Vagina (tissue), 2 donors: ENCODE results near the gene LXN. TPM values are rescaled to one million over a fixed set of nuclear protein-coding genes. Genes with fewer than 3 reads are reported as not detected.

Source experiments
- DNase-seq, 2 donors: peaks; one replicate each; pipeline ENCODE4 v3.0.0-alpha.2; 2017; ENCODE audit errors: extremely low spot score in 2 of 2
- H3K27ac ChIP-seq: fragments of 200-600 bp; sonication (generic); one replicate; pipeline ENCODE4 v1.5.1; 2019
- H3K27me3 ChIP-seq: fragments of 200-600 bp; sonication (generic); one replicate; pipeline ENCODE4 v1.5.1; 2019
- H3K36me3 ChIP-seq, 2 donors: fragments of 200-600 bp; sonication (generic); one replicate each; pipeline ENCODE4 v1.5.1; 2017 to 2019
- H3K4me1 ChIP-seq: fragments of 200-600 bp; sonication (generic); one replicate; pipeline ENCODE4 v1.5.1; 2019
- H3K4me3 ChIP-seq, 2 donors: fragments of 200-600 bp; sonication (generic); 1 replicate in 1 of 2; 2 replicates in 1 of 2; pipeline ENCODE4 v1.5.1; 2016 to 2019
- H3K9me3 ChIP-seq: fragments of 200-600 bp; sonication (generic); one replicate; pipeline ENCODE4 v1.5.1; 2019
- POLR2A ChIP-seq, 2 donors: fragments of 450-650 bp; IDR thresholded peaks; one replicate each; pipeline ENCODE4 v1.6.1; 2017; ENCODE audit warnings: antibody characterized with exemption in 2 of 2, mild to moderate bottlenecking in 2 of 2, moderate library complexity in 2 of 2
- POLR2AphosphoS5 ChIP-seq, 2 donors: sonication (generic); formaldehyde crosslinking; IDR thresholded peaks; one replicate each; pipeline ENCODE4 v1.9.0; 2017; ENCODE audit warnings: antibody characterized with exemption in 2 of 2, mild to moderate bottlenecking in 2 of 2, low read depth in 1 of 2; ENCODE audit not compliant: insufficient read depth in 1 of 2
- intact Hi-C: fragments of 100-400 bp; cut with DNase I; formaldehyde crosslinking; loops from one replicate; pipeline ENCODE4 v1.15.1; 2023
- total RNA-seq: library from RNA; depleted of rRNA; stranded (reverse); fragments of >200 nt; gene quantifications from one replicate; pipeline ENCODE4 v1.2.3, GENCODE V29; 2016
- TF ChIP-seq, protein P1 (sequence below), 3 experiments: fragments of 450-650 bp in 2 of 3; fragments of 200-600 bp in 1 of 3; sonication (generic) in 1 of 3; IDR thresholded peaks; one replicate each; pipeline ENCODE4 v1.5.1; 2017 to 2019; ENCODE audit warnings: antibody characterized with exemption in 3 of 3, mild to moderate bottlenecking in 2 of 3, moderate library complexity in 2 of 3

The LXN gene
- total RNA-seq, 1 donor from 2014 or later = 22.6 TPM

DNA sequence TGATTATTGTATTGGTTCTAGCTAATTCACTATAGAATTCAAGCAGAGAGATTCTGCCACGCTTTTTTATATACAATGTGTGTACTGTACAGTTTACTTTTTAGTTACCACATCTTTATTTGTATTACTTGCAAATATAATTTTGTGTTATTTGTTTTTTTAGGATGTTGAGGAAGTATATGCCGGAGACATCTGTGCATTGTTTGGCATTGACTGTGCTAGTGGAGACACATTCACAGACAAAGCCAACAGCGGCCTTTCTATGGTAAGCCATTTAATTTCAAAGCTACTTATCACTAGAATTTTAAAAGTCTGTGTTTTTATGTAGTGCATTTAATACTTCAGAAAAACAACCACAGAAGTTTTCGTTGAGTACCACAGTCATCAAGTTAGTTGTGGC, 11.7 kb downstream of the LXN start:
- Histone ChIP-seq H3K9me3 (no peaks in the 10 kb centered on the region), H3K4me1 (no peaks in the 10 kb centered on the region), H3K27me3 (no peaks in the 10 kb centered on the region), H3K27ac (no peak overlapping the region), H3K4me3 (no peak overlapping the region), H3K36me3 (peaks cover 0 to 49% of the 10 kb centered on the region in 2 donors)
- intact Hi-C loops = loop anchor here (10.0 kb wide), 1 partner anchor 144 kb away; the partner anchor contains the start of gene MFSD1
- TF ChIP-seq, protein P1, sequence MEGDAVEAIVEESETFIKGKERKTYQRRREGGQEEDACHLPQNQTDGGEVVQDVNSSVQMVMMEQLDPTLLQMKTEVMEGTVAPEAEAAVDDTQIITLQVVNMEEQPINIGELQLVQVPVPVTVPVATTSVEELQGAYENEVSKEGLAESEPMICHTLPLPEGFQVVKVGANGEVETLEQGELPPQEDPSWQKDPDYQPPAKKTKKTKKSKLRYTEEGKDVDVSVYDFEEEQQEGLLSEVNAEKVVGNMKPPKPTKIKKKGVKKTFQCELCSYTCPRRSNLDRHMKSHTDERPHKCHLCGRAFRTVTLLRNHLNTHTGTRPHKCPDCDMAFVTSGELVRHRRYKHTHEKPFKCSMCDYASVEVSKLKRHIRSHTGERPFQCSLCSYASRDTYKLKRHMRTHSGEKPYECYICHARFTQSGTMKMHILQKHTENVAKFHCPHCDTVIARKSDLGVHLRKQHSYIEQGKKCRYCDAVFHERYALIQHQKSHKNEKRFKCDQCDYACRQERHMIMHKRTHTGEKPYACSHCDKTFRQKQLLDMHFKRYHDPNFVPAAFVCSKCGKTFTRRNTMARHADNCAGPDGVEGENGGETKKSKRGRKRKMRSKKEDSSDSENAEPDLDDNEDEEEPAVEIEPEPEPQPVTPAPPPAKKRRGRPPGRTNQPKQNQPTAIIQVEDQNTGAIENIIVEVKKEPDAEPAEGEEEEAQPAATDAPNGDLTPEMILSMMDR (IDR thresholded peaks at IDR 0.05) = no peak
- TF ChIP-seq POLR2AphosphoS5 (IDR thresholded peaks at IDR 0.05; ENCODE audit: insufficient read depth in 1 of 2, low read depth in 1 of 2) = no peak
- no peak for DNase-seq

DNA sequence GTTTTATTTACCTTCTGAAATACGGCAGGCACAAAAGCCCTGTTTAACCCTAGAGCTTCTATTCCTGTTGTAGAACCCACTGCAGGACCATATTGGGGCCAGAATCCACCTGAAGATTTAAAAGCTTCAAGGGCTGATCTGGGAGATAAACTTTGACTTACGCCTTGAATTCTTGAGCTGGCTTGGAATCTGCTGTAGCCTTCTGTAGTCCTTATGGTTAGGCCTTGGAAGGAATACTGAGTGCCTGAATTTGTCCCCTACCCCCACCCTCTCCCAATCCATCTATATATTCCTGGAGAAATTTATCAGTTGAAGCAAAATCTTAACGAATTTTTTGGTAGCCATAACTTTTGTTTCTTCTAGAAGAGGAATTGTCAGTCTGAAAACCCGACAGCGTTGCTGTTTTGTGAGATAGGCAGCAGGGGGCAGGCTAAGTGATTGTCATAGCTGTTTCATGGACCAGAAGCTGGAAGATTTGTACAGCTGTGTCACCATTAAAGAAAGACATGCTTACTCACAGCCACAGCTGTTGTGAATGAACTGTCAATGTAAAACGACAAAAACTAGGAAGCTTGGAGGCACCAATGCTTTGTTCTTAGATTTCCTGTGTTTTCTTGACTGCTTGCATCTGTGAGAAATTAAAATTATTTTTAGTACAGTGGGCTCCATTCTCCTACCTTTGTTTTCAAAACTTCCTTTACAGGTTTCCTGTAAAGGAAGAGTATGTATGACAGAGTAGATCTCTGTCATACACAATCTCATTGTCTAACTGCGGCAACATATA, 12.8 kb downstream of the LXN start:
- Histone ChIP-seq H3K9me3 (no peaks in the 10 kb centered on the region), H3K36me3 (peaks cover 0 to 47% of the 10 kb centered on the region in 2 donors), H3K27me3 (no peaks in the 10 kb centered on the region), H3K4me3 (no peak overlapping the region), H3K4me1 (no peaks in the 10 kb centered on the region), H3K27ac (peak overlapping the region; percentile 43)
- no peak for DNase-seq
- intact Hi-C loops = loop anchor here (10.0 kb wide), 1 partner anchor 145 kb away; the partner anchor contains the start of gene MFSD1
- TF ChIP-seq POLR2A (IDR thresholded peaks at IDR 0.05) (no peak), POLR2AphosphoS5 (IDR thresholded peaks at IDR 0.05; ENCODE audit: insufficient read depth in 1 of 2, low read depth in 1 of 2) (peak in 1 of 2 donors; percentile 17)
- TF ChIP-seq, protein P1 (IDR thresholded peaks at IDR 0.05) = peak in 2 of 3 experiments; percentile 63 to 64

DNA sequence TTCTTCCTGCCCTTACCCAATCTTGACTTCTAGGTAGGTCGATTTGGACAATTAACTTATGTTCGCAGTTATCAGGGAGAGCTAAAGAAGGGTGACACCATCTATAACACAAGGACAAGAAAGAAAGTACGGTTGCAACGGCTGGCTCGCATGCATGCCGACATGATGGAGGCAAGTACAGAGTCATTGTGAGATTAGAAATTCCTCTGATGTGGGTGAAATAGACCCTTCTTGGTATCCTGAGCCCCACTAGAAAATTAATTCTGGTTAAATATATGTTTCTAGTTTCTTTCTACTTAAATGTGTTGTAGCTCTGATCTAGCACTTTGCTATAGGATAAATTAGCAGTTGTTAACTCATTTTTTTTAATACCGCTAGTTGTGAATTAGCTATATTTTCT, 13.6 kb downstream of the LXN start:
- Histone ChIP-seq H3K36me3 (peaks cover 0 to 53% of the 10 kb centered on the region in 2 donors), H3K27me3 (no peaks in the 10 kb centered on the region), H3K4me3 (no peak overlapping the region), H3K9me3 (no peaks in the 10 kb centered on the region), H3K27ac (no peak overlapping the region), H3K4me1 (no peaks in the 10 kb centered on the region)
- TF ChIP-seq POLR2AphosphoS5 (IDR thresholded peaks at IDR 0.05; ENCODE audit: insufficient read depth in 1 of 2, low read depth in 1 of 2) (no peak), POLR2A (IDR thresholded peaks at IDR 0.05) (no peak)
- TF ChIP-seq, protein P1 (IDR thresholded peaks at IDR 0.05) = no peak
- no peak for DNase-seq
- intact Hi-C loops = no loop called here

DNA sequence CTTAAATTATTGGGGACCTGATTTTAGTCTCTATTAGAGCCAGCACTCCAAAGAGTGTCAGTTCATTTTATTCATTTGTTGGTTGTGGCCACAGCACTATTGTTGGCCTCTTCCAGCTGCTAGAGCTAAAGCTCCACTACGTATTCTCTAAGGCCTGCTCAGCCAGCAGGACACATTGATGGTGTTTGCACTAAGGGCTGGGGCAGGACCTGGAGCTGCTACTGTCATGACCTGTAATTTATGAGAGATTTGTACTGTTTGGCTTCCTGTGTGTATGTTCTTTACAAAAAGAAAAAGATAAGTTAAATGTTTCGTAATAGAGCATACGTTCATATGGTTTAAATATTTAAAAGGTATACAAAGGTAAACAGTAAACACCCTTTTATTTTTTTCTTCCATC, 20.0 kb downstream of the LXN start:
- no peak for TF ChIP-seq POLR2AphosphoS5 (IDR thresholded peaks at IDR 0.05; ENCODE audit: insufficient read depth in 1 of 2, low read depth in 1 of 2)
- TF ChIP-seq, protein P1 (IDR thresholded peaks at IDR 0.05) = no peak
- TF ChIP-seq POLR2A (IDR thresholded peaks at IDR 0.05) = no peak
- intact Hi-C loops = no loop called here
- Histone ChIP-seq H3K9me3 (no peaks in the 10 kb centered on the region), H3K4me1 (no peaks in the 10 kb centered on the region), H3K36me3 (peaks cover 0 to 44% of the 10 kb centered on the region in 2 donors), H3K27ac (no peak overlapping the region), H3K27me3 (no peaks in the 10 kb centered on the region), H3K4me3 (no peak overlapping the region)
- DNase-seq = no peak

DNA sequence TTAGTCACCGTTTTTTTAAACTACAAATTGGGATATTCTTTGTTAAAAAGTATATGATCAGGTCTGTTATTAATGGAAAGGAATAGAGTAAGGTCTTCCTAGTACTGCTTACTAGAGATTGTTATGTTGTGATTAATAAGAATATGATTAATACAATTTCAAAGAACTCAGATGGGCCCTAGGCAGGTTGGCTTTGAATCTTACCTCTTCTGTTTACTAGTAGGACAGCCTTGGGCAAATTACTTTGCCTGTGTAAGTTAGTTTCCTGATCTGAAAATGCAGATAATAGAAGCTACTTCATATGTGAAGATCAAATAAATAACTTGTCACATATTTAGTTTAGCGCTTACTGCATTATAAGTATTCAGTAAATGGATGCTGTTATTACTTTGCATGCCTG, 21.3 kb downstream of the LXN start:
- Histone ChIP-seq H3K27me3 (no peaks in the 10 kb centered on the region), H3K4me3 (no peak overlapping the region), H3K9me3 (no peaks in the 10 kb centered on the region), H3K27ac (no peak overlapping the region), H3K4me1 (peaks cover 9% of the 10 kb centered on the region), H3K36me3 (peaks cover 0 to 40% of the 10 kb centered on the region in 2 donors)
- intact Hi-C loops = no loop called here
- no peak for DNase-seq
- TF ChIP-seq, protein P1 (IDR thresholded peaks at IDR 0.05) = no peak
- TF ChIP-seq POLR2A (IDR thresholded peaks at IDR 0.05) (no peak), POLR2AphosphoS5 (IDR thresholded peaks at IDR 0.05; ENCODE audit: insufficient read depth in 1 of 2, low read depth in 1 of 2) (no peak)
